Measurements from ENCODE around the gene CELA2A.

DNA sequence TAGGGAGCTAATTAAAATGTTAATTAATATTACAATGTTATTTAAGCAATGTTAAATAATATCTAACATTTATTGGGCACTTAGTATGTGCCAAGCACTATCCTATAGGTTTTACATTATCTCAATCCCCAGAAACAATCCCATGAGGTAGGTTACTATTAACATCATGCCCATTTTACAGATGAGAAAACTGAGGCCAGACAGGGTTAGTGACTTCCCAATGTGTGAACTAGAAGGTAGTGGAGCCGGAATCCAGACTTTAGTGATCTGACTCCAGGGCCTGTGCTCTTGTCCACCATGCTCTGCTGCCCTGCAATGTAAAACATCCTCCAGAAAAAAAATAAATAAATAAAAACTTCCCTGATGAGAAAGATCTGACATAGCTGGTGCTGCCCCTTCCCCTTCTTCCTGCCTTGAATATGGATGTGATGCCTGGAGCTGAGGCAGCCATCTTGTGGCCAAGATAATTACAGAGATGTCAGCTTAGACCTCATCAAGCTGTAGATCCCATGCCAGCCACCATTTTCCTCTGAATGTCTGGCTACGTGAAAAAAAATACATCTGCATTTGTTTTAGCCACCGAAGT, 7.6 kb upstream of the CELA2A start:
- TF ChIP-seq, protein P1, sequence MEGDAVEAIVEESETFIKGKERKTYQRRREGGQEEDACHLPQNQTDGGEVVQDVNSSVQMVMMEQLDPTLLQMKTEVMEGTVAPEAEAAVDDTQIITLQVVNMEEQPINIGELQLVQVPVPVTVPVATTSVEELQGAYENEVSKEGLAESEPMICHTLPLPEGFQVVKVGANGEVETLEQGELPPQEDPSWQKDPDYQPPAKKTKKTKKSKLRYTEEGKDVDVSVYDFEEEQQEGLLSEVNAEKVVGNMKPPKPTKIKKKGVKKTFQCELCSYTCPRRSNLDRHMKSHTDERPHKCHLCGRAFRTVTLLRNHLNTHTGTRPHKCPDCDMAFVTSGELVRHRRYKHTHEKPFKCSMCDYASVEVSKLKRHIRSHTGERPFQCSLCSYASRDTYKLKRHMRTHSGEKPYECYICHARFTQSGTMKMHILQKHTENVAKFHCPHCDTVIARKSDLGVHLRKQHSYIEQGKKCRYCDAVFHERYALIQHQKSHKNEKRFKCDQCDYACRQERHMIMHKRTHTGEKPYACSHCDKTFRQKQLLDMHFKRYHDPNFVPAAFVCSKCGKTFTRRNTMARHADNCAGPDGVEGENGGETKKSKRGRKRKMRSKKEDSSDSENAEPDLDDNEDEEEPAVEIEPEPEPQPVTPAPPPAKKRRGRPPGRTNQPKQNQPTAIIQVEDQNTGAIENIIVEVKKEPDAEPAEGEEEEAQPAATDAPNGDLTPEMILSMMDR (IDR thresholded peaks at IDR 0.05 in 4 of 5, conservative IDR thresholded peaks at IDR 0.05 in 1 of 5) = no peak
- no peak for TF ChIP-seq POLR2A (IDR thresholded peaks at IDR 0.05)

All from gastrocnemius medialis (tissue), 4 donors.